SK-N-MC (cell line): ENCODE results near the gene ZFP69B.
"Not testable (repeated sequence)": the region's sequence is repeated elsewhere in the genome, so short reads cannot be mapped to it uniquely, and the experiment has no call there.

Experiments used
- EZH2 ChIP-seq: fragments of 200-600 bp; sonication (generic); IDR thresholded peaks from one replicate; pipeline ENCODE4 v1.6.1; 2017; ENCODE audit warnings: antibody characterized with exemption
- FOXP2 ChIP-seq: optimal IDR thresholded peaks from 2 replicates; pipeline ENCODE3; 2011; ENCODE audit warnings: mild to moderate bottlenecking, moderate library complexity; ENCODE audit not compliant: insufficient read depth; ENCODE audit errors: extremely low read length, control extremely low read depth
- POLR2AphosphoS5 ChIP-seq: IDR thresholded peaks from 2 replicates; pipeline ENCODE4 v1.6.1; 2012; ENCODE audit warnings: mild to moderate bottlenecking, low read depth, low read length, borderline replicate concordance

DNA sequence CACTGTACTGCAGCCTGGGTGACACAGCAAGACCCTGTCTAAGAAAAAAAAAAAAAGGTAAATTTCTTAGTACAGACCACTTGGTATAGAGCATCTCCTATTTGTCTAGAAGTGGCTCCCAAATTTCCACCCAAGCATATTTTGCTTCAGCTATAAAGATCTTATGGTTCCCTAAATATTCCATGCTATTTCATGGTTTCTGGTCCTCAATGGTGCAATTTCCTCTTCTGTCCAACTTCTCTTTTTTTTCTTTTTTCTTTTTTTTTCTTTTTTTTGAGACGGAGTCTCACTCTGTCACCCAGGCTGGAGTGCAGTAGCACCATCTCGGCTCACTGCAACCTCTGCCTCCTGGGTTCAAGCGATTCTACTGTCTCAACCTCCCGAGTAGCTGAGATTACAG, 52.4 kb downstream of the ZFP69B start:
- TF ChIP-seq EZH2, POLR2AphosphoS5, FOXP2: not testable (repeated sequence)
